GM12878 (cell line): Measurements from ENCODE around the gene PCLAF. TPM values are rescaled to one million over a fixed set of nuclear protein-coding genes. Genes with fewer than 3 reads are reported as not detected.

Experiments
- CBFB ChIP-seq: IDR thresholded peaks from 2 replicates; pipeline ENCODE4 v1.6.1; 2016; ENCODE audit warnings: antibody characterized with exemption, low read depth
- EGR1 ChIP-seq, 2 experiments: IDR thresholded peaks; 1 replicate in 1 of 2; 2 replicates in 1 of 2; pipeline ENCODE4 v1.6.1; 2011 to 2012; ENCODE audit warnings: low read depth in 2 of 2, low read length in 2 of 2, borderline replicate concordance in 1 of 2, mild to moderate bottlenecking in 1 of 2, moderate library complexity in 1 of 2
- FOS ChIP-seq: IDR thresholded peaks from 3 replicates; pipeline ENCODE4 v1.6.1; 2011; ENCODE audit warnings: borderline replicate concordance; ENCODE audit not compliant: insufficient read length; ENCODE audit errors: extremely low read depth
- IRF4 ChIP-seq: IDR thresholded peaks from 2 replicates; pipeline ENCODE4 v1.6.1; 2011; ENCODE audit warnings: low read depth, low read length
- KAT2A ChIP-seq: conservative IDR thresholded peaks from 2 replicates; pipeline ENCODE4 v1.6.1; 2011; ENCODE audit warnings: low read depth, low read length; ENCODE audit not compliant: control insufficient read depth
- MEF2B ChIP-seq: fragments of 450-650 bp; IDR thresholded peaks from 2 replicates; pipeline ENCODE4 v1.6.1; 2018; ENCODE audit warnings: mild to moderate bottlenecking, moderate library complexity; ENCODE audit not compliant: partially characterized antibody, poor library complexity, severe bottlenecking
- MLLT1 ChIP-seq: fragments of 450-650 bp; IDR thresholded peaks from 2 replicates; pipeline ENCODE4 v1.6.1; 2016; ENCODE audit warnings: mild to moderate bottlenecking
- NBN ChIP-seq: fragments of 450-650 bp; IDR thresholded peaks from 2 replicates; pipeline ENCODE4 v1.6.1; 2016
- NFYB ChIP-seq: IDR thresholded peaks from 2 replicates; pipeline ENCODE4 v1.6.1; 2011; ENCODE audit warnings: low read depth, mild to moderate bottlenecking, low read length, improper control_type of control experiment, moderate library complexity; ENCODE audit not compliant: insufficient read depth
- PAX5 ChIP-seq: IDR thresholded peaks from 2 replicates; pipeline ENCODE4 v1.6.1; 2011; ENCODE audit warnings: low read depth, low read length, borderline replicate concordance
- POLR2AphosphoS2 ChIP-seq: IDR thresholded peaks from 2 replicates; pipeline ENCODE4 v1.6.1; 2011; ENCODE audit warnings: low read depth, mild to moderate bottlenecking, low read length, improper control_type of control experiment, moderate library complexity
- POU2F2 ChIP-seq: IDR thresholded peaks from 3 replicates; pipeline ENCODE4 v1.6.1; 2011; ENCODE audit warnings: low read depth, mild to moderate bottlenecking, low read length, borderline replicate concordance
- RUNX3 ChIP-seq: IDR thresholded peaks from 2 replicates; pipeline ENCODE4 v1.6.1; 2012; ENCODE audit warnings: low read length, inconsistent platforms
- SUPT20H ChIP-seq: IDR thresholded peaks from 2 replicates; pipeline ENCODE4 v1.6.1; 2011; ENCODE audit warnings: low read depth, mild to moderate bottlenecking, low read length, moderate library complexity, borderline replicate concordance; ENCODE audit not compliant: control insufficient read depth
- ZSCAN29 ChIP-seq: fragments of 450-650 bp; IDR thresholded peaks from 2 replicates; pipeline ENCODE4 v1.6.1; 2017; ENCODE audit warnings: mild to moderate bottlenecking, moderate library complexity
- ZZZ3 ChIP-seq: IDR thresholded peaks from 2 replicates; pipeline ENCODE4 v1.6.1; 2011; ENCODE audit warnings: low read depth; ENCODE audit not compliant: control insufficient read depth, insufficient read length
- polyA plus RNA-seq, 11 experiments: library from polyadenylated mRNA; depleted of rRNA in 4 of 11; unstranded in 6 of 11; stranded (reverse) in 5 of 11; fragments of >200 nt; fragmentation: Nextera tagmentation in 4 of 11; fragmentation: Illumina TruSeq in 1 of 11; extraction: Ambion mirVana in 4 of 11; extraction: Trizol in 1 of 11; gene quantifications; 1 replicate in 1 of 11; 2 replicates in 10 of 11; pipeline versions ENCODE4 v1.2.1 to v1.2.3, GENCODE V29; 2011 to 2016; ENCODE audit warnings: inconsistent platforms in 2 of 11, missing spikeins in 2 of 11, low read depth in 1 of 11
- total RNA-seq, 4 experiments: library from RNA; depleted of rRNA in 3 of 4; stranded (reverse); fragments of >200 nt in 3 of 4; fragmentation: Illumina TruSeq in 1 of 4; extraction: Trizol in 1 of 4; gene quantifications; 2 replicates each; pipeline versions ENCODE4 v1.2.1 to v1.2.3, GENCODE V29; 2013 to 2021
- TF ChIP-seq, protein P1 (sequence below): fragments of 450-650 bp; IDR thresholded peaks from 2 replicates; pipeline ENCODE4 v1.6.1; 2018; ENCODE audit warnings: mild to moderate bottlenecking, low read depth, moderate library complexity; ENCODE audit not compliant: partially characterized antibody
- TF ChIP-seq, protein P2 (sequence below): fragments of 450-650 bp; IDR thresholded peaks from 2 replicates; pipeline ENCODE4 v1.6.1; 2017; ENCODE audit warnings: mild to moderate bottlenecking, low read depth, inconsistent platforms; ENCODE audit not compliant: poor library complexity, severe bottlenecking
- TF ChIP-seq, protein P3 (sequence below): fragments of 450-650 bp; IDR thresholded peaks from 2 replicates; pipeline ENCODE4 v1.6.1; 2017; ENCODE audit warnings: low read depth, mild to moderate bottlenecking, moderate library complexity

The PCLAF gene
- total and polyA plus RNA-seq, 10 of the 15 experiments (the other 5 are each of a cell fraction or from before 2014, with no cell fraction given), result 79.0 to 627 (median 343) TPM

- TF ChIP-seq MLLT1 (no peak; the same call in 1 of the 2 replicates), MEF2B (peak; percentile 48), PAX5 (peak; percentile 79; the same call in 1 of the 2 replicates), POLR2AphosphoS2 (peak; percentile 89), FOS (no peak), IRF4 (peak; percentile 90), ZZZ3 (no peak), NBN (peak; percentile 99), SUPT20H (no peak), CBFB (0 out of 2 replicates have a peak, but pooled peaks have one; percentile 70), EGR1 (IDR thresholded peaks at IDR 0.05; ENCODE audit: borderline replicate concordance in 1 of 2, low read depth in 2 of 2, low read length in 2 of 2) (peak; percentile 67 to 74; a peak in 2 of 3 replicates), RUNX3 (peak; percentile 89), NFYB (peak; percentile 25; the same call in 1 of the 2 replicates), ZSCAN29 (peak; percentile 77), KAT2A (no peak), POU2F2 (peak; percentile 88)
- TF ChIP-seq, protein P1, sequence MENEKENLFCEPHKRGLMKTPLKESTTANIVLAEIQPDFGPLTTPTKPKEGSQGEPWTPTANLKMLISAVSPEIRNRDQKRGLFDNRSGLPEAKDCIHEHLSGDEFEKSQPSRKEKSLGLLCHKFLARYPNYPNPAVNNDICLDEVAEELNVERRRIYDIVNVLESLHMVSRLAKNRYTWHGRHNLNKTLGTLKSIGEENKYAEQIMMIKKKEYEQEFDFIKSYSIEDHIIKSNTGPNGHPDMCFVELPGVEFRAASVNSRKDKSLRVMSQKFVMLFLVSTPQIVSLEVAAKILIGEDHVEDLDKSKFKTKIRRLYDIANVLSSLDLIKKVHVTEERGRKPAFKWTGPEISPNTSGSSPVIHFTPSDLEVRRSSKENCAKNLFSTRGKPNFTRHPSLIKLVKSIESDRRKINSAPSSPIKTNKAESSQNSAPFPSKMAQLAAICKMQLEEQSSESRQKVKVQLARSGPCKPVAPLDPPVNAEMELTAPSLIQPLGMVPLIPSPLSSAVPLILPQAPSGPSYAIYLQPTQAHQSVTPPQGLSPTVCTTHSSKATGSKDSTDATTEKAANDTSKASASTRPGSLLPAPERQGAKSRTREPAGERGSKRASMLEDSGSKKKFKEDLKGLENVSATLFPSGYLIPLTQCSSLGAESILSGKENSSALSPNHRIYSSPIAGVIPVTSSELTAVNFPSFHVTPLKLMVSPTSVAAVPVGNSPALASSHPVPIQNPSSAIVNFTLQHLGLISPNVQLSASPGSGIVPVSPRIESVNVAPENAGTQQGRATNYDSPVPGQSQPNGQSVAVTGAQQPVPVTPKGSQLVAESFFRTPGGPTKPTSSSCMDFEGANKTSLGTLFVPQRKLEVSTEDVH, result peak; percentile 83
- TF ChIP-seq, protein P2, sequence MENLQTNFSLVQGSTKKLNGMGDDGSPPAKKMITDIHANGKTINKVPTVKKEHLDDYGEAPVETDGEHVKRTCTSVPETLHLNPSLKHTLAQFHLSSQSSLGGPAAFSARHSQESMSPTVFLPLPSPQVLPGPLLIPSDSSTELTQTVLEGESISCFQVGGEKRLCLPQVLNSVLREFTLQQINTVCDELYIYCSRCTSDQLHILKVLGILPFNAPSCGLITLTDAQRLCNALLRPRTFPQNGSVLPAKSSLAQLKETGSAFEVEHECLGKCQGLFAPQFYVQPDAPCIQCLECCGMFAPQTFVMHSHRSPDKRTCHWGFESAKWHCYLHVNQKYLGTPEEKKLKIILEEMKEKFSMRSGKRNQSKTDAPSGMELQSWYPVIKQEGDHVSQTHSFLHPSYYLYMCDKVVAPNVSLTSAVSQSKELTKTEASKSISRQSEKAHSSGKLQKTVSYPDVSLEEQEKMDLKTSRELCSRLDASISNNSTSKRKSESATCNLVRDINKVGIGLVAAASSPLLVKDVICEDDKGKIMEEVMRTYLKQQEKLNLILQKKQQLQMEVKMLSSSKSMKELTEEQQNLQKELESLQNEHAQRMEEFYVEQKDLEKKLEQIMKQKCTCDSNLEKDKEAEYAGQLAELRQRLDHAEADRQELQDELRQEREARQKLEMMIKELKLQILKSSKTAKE, result no peak
- TF ChIP-seq, protein P3, sequence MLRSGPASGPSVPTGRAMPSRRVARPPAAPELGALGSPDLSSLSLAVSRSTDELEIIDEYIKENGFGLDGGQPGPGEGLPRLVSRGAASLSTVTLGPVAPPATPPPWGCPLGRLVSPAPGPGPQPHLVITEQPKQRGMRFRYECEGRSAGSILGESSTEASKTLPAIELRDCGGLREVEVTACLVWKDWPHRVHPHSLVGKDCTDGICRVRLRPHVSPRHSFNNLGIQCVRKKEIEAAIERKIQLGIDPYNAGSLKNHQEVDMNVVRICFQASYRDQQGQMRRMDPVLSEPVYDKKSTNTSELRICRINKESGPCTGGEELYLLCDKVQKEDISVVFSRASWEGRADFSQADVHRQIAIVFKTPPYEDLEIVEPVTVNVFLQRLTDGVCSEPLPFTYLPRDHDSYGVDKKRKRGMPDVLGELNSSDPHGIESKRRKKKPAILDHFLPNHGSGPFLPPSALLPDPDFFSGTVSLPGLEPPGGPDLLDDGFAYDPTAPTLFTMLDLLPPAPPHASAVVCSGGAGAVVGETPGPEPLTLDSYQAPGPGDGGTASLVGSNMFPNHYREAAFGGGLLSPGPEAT, result peak; percentile 99
Measured at GRCh38 chr15:64387562-64388168, 6.4 kb upstream of the PCLAF start, which contains the start of gene TRIP4 (continued).
